OCI-LY1 (cell line): ENCODE results near the gene RRAGD.

Experiments
- EZH2 ChIP-seq: fragments of 200-600 bp; sonication (generic), shearing (Covaris generic); IDR thresholded peaks from 2 replicates; pipeline ENCODE4 v1.8.0; 2017; ENCODE audit warnings: borderline replicate concordance, mixed run types, mild to moderate bottlenecking, antibody characterized with exemption, low read length, moderate library complexity, mixed read lengths
- TF ChIP-seq, protein P1 (sequence below): fragments of 200-600 bp; sonication (generic), shearing (Covaris generic); IDR thresholded peaks from 2 replicates; pipeline ENCODE4 v1.5.1; 2017; ENCODE audit warnings: mild to moderate bottlenecking, antibody characterized with exemption, low read length, moderate library complexity, mixed read lengths

DNA sequence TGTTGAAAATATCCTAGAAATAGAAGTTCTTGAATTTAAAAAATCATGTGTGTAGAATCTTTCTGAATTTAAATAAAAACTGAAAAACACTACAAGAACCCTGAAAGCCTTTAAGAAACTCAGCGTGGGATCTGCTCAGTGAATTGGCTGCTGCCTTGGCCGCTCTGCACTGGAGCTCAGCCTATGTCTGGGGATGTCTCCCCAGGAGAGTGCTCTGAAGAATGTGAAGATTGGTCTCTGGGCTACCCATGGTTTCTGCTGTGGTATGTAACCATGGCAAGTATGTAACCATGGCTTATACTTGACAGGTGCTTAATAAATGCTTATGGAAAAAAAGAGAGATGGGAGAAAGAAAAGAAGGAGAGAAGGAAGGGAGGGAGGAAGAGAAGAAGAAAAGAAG is 3.1 kb upstream of the RRAGD start:
- TF ChIP-seq, protein P1, sequence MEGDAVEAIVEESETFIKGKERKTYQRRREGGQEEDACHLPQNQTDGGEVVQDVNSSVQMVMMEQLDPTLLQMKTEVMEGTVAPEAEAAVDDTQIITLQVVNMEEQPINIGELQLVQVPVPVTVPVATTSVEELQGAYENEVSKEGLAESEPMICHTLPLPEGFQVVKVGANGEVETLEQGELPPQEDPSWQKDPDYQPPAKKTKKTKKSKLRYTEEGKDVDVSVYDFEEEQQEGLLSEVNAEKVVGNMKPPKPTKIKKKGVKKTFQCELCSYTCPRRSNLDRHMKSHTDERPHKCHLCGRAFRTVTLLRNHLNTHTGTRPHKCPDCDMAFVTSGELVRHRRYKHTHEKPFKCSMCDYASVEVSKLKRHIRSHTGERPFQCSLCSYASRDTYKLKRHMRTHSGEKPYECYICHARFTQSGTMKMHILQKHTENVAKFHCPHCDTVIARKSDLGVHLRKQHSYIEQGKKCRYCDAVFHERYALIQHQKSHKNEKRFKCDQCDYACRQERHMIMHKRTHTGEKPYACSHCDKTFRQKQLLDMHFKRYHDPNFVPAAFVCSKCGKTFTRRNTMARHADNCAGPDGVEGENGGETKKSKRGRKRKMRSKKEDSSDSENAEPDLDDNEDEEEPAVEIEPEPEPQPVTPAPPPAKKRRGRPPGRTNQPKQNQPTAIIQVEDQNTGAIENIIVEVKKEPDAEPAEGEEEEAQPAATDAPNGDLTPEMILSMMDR: no peak
- no peak for TF ChIP-seq EZH2
